T-cell (primary cell): ENCODE measurements around the gene EFHC1. TPM values are rescaled to one million over a fixed set of nuclear protein-coding genes. Genes with fewer than 3 reads are reported as not detected.

ENCODE experiments used
- ATAC-seq, 4 experiments: fragments of 200-7000 bp in 3 of 4; fragments of 150-1000 bp in 1 of 4; cut with Tn5 transposase; replicated peaks in 1 of 4; 1 replicate in 3 of 4; 2 replicates in 1 of 4; pipeline ENCODE4 v1.10.0; 2021; ENCODE audit warnings: moderate library complexity in 3 of 4, mild to moderate bottlenecking in 2 of 4, moderate number of reproducible peaks in 1 of 4
- CTCF ChIA-PET, 2 donors: fragments of 300-600 bp; sonication (Branson Sonifier 250); formaldehyde crosslinking; loops; one replicate each; lab custom pipeline; 2022; ENCODE audit warnings: antibody characterized with exemption in 2 of 2; lab: Charles Lee
- POLR2A ChIA-PET, 2 donors: fragments of 300-600 bp; sonication (Branson Sonifier 250); formaldehyde crosslinking; loops; one replicate each; lab custom pipeline; 2022; ENCODE audit warnings: antibody characterized with exemption in 2 of 2; lab: Charles Lee
- DNase-seq, 35 experiments: peaks; one replicate each; pipeline versions ENCODE4 v3.0.0 to v3.0.0-alpha.2; 2013 to 2023
- H3K27ac ChIP-seq: one replicate; pipeline ENCODE4 v1.5.1; 2013; ENCODE audit warnings: low read length
- H3K27me3 ChIP-seq, 2 experiments: replicated peaks in 1 of 2; 1 replicate in 1 of 2; 2 replicates in 1 of 2; pipeline versions ENCODE4 v1.6.1 to v1.7.0; 2013; ENCODE audit warnings: low read length in 1 of 2, mixed read lengths in 1 of 2; ENCODE audit not compliant: control insufficient read depth in 2 of 2, insufficient read depth in 2 of 2; ENCODE audit errors: extremely low read depth in 1 of 2
- H3K36me3 ChIP-seq, 2 donors: 1 replicate in 1 of 2; 2 replicates in 1 of 2; pipeline versions ENCODE4 v1.6.1 to v1.7.0; 2013; ENCODE audit warnings: low read length in 1 of 2; ENCODE audit not compliant: control insufficient read depth in 2 of 2, insufficient read depth in 1 of 2; ENCODE audit errors: extremely low read depth in 1 of 2
- H3K4me1 ChIP-seq, 2 experiments: 1 replicate in 1 of 2; 2 replicates in 1 of 2; pipeline versions ENCODE4 v1.6.1 to v1.7.0; 2013; ENCODE audit warnings: low read length in 2 of 2, mixed read lengths in 1 of 2; ENCODE audit not compliant: insufficient read depth in 2 of 2, control insufficient read depth in 1 of 2; ENCODE audit errors: extremely low read depth in 1 of 2
- H3K4me3 ChIP-seq, 2 donors: 1 replicate in 1 of 2; 2 replicates in 1 of 2; pipeline versions ENCODE4 v1.5.1 to v1.7.0; 2013; ENCODE audit warnings: mild to moderate bottlenecking in 2 of 2, low read length in 1 of 2, moderate library complexity in 1 of 2; ENCODE audit not compliant: control insufficient read depth in 1 of 2; ENCODE audit errors: extremely low read depth in 1 of 2
- H3K9me3 ChIP-seq: 2 replicates; pipeline ENCODE4 v1.7.0; 2013
- H3K27ac Mint-ChIP-seq, 2 donors: one replicate each; pipeline ENCODE4 v1.8.0; 2020 to 2021; ENCODE audit warnings: mild to moderate bottlenecking in 2 of 2, mixed read lengths in 2 of 2
- H3K27me3 Mint-ChIP-seq, 2 donors: one replicate each; pipeline ENCODE4 v1.8.0; 2021 to 2022; ENCODE audit warnings: mixed read lengths in 2 of 2
- H3K36me3 Mint-ChIP-seq: one replicate; pipeline ENCODE4 v1.8.0; 2021; ENCODE audit warnings: mixed read lengths
- H3K4me1 Mint-ChIP-seq, 3 donors: one replicate each; pipeline ENCODE4 v1.8.0; 2020 to 2022; ENCODE audit warnings: mixed read lengths in 3 of 3, mild to moderate bottlenecking in 1 of 3
- H3K4me3 Mint-ChIP-seq, 3 donors: one replicate each; pipeline ENCODE4 v1.8.0; 2020 to 2022; ENCODE audit warnings: mild to moderate bottlenecking in 3 of 3, mixed read lengths in 3 of 3, moderate library complexity in 3 of 3
- H3K9me3 Mint-ChIP-seq, 3 donors: one replicate each; pipeline ENCODE4 v1.8.0; 2020 to 2022; ENCODE audit warnings: mixed read lengths in 3 of 3
- WGBS: methylation state at CpG from one replicate; pipeline ENCODE4 v1.1.5; 2013; ENCODE audit warnings: missing lambda C conversion rate; ENCODE audit not compliant: insufficient coverage; 5-methylcytosine and 5-hydroxymethylcytosine counted together
- total RNA-seq, 35 experiments: library from RNA in 6 of 35; stranded (reverse) in 6 of 35; fragments of 120-200 nt in 1 of 35; gene quantifications; one replicate each; pipeline versions ENCODE4 v1.2.1 to v1.2.4 and lab custom pipeline; 2013 to 2026

The EFHC1 gene
- total RNA-seq, 5 donors from 2014 or later (not counting 1 experiment from before 2014, with no cell fraction given) = 4.5 to 8.6 (median 6.2) TPM

- ChIA-PET POLR2A (no interaction called here), CTCF (no interaction called here)
- Histone ChIP-seq H3K4me3 (no peak overlapping the region), H3K4me1 (no peaks in the 10 kb centered on the region), H3K9me3 (no peaks in the 10 kb centered on the region), H3K27ac (no peak overlapping the region), H3K36me3 (no peaks in the 10 kb centered on the region), H3K27me3 (no peaks in the 10 kb centered on the region)
- no peak for DNase-seq
- Mint-ChIP-seq H3K4me1 (peaks cover 23 to 48% (median 28%) of the 10 kb centered on the region in 3 donors), H3K27me3 (no peaks in the 10 kb centered on the region), H3K27ac (no peak overlapping the region), H3K9me3 (no peaks in the 10 kb centered on the region), H3K36me3 (peaks cover 24% of the 10 kb centered on the region), H3K4me3 (no peak overlapping the region)
- 85% methylated on average over 7 of the region's 9 CpGs for WGBS
- no peak for ATAC-seq
These were observed 124.7 kb downstream of the EFHC1 start for GRCh38 chr6:52544602-52545405.

GRCh38 chr6:52545406-52546119 is 125.4 kb downstream of the EFHC1 start:
- no peak for DNase-seq
- POLR2A ChIA-PET = no interaction called here
- CTCF ChIA-PET = no interaction called here
- Mint-ChIP-seq H3K4me1 (peaks cover 20 to 47% (median 28%) of the 10 kb centered on the region in 3 donors), H3K27ac (no peak overlapping the region), H3K4me3 (no peak overlapping the region), H3K27me3 (no peaks in the 10 kb centered on the region), H3K36me3 (peaks cover 28% of the 10 kb centered on the region), H3K9me3 (no peaks in the 10 kb centered on the region)
- no peak overlapping the region for H3K27ac ChIP-seq
- H3K9me3 ChIP-seq = no peaks in the 10 kb centered on the region
- H3K4me3 ChIP-seq = no peak overlapping the region
- H3K27me3 ChIP-seq = no peaks in the 10 kb centered on the region
- ATAC-seq = no peak
- H3K36me3 ChIP-seq = no peaks in the 10 kb centered on the region
- no peaks in the 10 kb centered on the region for H3K4me1 ChIP-seq
- 76% methylated on average over 5 of the region's 6 CpGs for WGBS

GRCh38 chr6:52546192-52546591 is 126.0 kb downstream of the EFHC1 start:
- H3K27me3 ChIP-seq = no peaks in the 10 kb centered on the region
- peaks cover 21 to 45% (median 33%) of the 10 kb centered on the region in 3 donors for H3K4me1 Mint-ChIP-seq
- H3K27ac ChIP-seq = no peak overlapping the region
- no peak overlapping the region for H3K4me3 Mint-ChIP-seq
- no peaks in the 10 kb centered on the region for H3K9me3 ChIP-seq
- H3K36me3 Mint-ChIP-seq = peaks cover 28% of the 10 kb centered on the region
- ChIA-PET POLR2A (no interaction called here), CTCF (no interaction called here)
- H3K4me1 ChIP-seq = no peaks in the 10 kb centered on the region
- ATAC-seq = no peak
- no peaks in the 10 kb centered on the region for H3K36me3 ChIP-seq
- DNase-seq = no peak
- H3K4me3 ChIP-seq = no peak overlapping the region
- WGBS = no CpG with 5 or more reads among the region's 1 CpG
- no peaks in the 10 kb centered on the region for H3K9me3 Mint-ChIP-seq
- H3K27me3 Mint-ChIP-seq = no peaks in the 10 kb centered on the region
- no peak overlapping the region for H3K27ac Mint-ChIP-seq

- no peak overlapping the region for H3K4me3 ChIP-seq
- DNase-seq = no peak
- no peak for ATAC-seq
- POLR2A ChIA-PET = no interaction called here
- no peaks in the 10 kb centered on the region for H3K9me3 ChIP-seq
- Mint-ChIP-seq H3K36me3 (peaks cover 28% of the 10 kb centered on the region), H3K4me3 (no peak overlapping the region), H3K27me3 (no peaks in the 10 kb centered on the region), H3K4me1 (peaks cover 21 to 46% (median 34%) of the 10 kb centered on the region in 3 donors), H3K9me3 (no peaks in the 10 kb centered on the region), H3K27ac (no peak overlapping the region)
- no peak overlapping the region for H3K27ac ChIP-seq
- H3K36me3 ChIP-seq = no peaks in the 10 kb centered on the region
- H3K27me3 ChIP-seq = no peaks in the 10 kb centered on the region
- H3K4me1 ChIP-seq = peaks cover 0 to 2% of the 10 kb centered on the region in 2 experiments
- WGBS = 98% methylated on average over 3 of the region's 3 CpGs
- CTCF ChIA-PET = no interaction called here
These were observed 126.5 kb downstream of the EFHC1 start for GRCh38 chr6:52546678-52547077.

- ATAC-seq (no peak), DNase-seq (no peak)
- Mint-ChIP-seq H3K27ac (no peak overlapping the region), H3K4me3 (no peak overlapping the region), H3K9me3 (no peaks in the 10 kb centered on the region), H3K4me1 (peaks cover 29 to 52% (median 38%) of the 10 kb centered on the region in 3 donors), H3K36me3 (peaks cover 28% of the 10 kb centered on the region), H3K27me3 (no peaks in the 10 kb centered on the region)
- peaks cover 0 to 12% of the 10 kb centered on the region in 2 experiments for H3K4me1 ChIP-seq
- ChIA-PET POLR2A (interaction anchor here in 1 of 2 donors (0.5 kb wide), 1 partner anchor 16 kb away, joined by 5 read pairs; no protein-coding TSS in a partner anchor), CTCF (no interaction called here)
- H3K9me3 ChIP-seq = no peaks in the 10 kb centered on the region
- no peaks in the 10 kb centered on the region for H3K27me3 ChIP-seq
- 91% methylated on average over 6 of the region's 9 CpGs for WGBS
- no peak overlapping the region for H3K27ac ChIP-seq
- H3K36me3 ChIP-seq = no peaks in the 10 kb centered on the region
- H3K4me3 ChIP-seq = no peak overlapping the region
These were observed 127.7 kb downstream of the EFHC1 start for GRCh38 chr6:52547647-52548352.

- no peak overlapping the region for H3K27ac Mint-ChIP-seq
- H3K27me3 Mint-ChIP-seq = no peaks in the 10 kb centered on the region
- DNase-seq (no peak), ATAC-seq (no peak)
- peaks cover 32 to 58% (median 44%) of the 10 kb centered on the region in 3 donors for H3K4me1 Mint-ChIP-seq
- CTCF ChIA-PET = no interaction called here
- Histone ChIP-seq H3K9me3 (no peaks in the 10 kb centered on the region), H3K27ac (no peak overlapping the region), H3K27me3 (no peaks in the 10 kb centered on the region), H3K36me3 (no peaks in the 10 kb centered on the region), H3K4me3 (no peak overlapping the region), H3K4me1 (peaks cover 0 to 12% of the 10 kb centered on the region in 2 experiments)
- no peak overlapping the region for H3K4me3 Mint-ChIP-seq
- WGBS = 92% methylated on average over 7 of the region's 7 CpGs
- H3K36me3 Mint-ChIP-seq = peaks cover 28% of the 10 kb centered on the region
- POLR2A ChIA-PET = no interaction called here
- H3K9me3 Mint-ChIP-seq = no peaks in the 10 kb centered on the region
These were observed 128.2 kb downstream of the EFHC1 start for GRCh38 chr6:52548353-52548713.
